HepG2 (cell line): ENCODE data around the gene PODXL. TPM values are rescaled to one million over a fixed set of nuclear protein-coding genes. Genes with fewer than 3 reads are reported as not detected.
A peak's percentile ranks its signal among the peaks of the same experiment; 100 is the strongest.

Experiments used
- ATAC-seq: fragments of 200-7000 bp; cut with Tn5 transposase; 3 replicates; pipeline ENCODE4 v1.9.1; 2020; ENCODE audit warnings: mild to moderate bottlenecking, moderate library complexity
- BruUV-seq: library from RNA; stranded (reverse); fragments of 400-500 nt; replicated peaks from 2 replicates; lab custom pipeline; 2021; lab: Mats Ljungman, UMichigan
- CTCF ChIA-PET: fragments of 300-600 bp; formaldehyde crosslinking; extraction: SDS; loops from one replicate; lab custom pipeline; 2021; ENCODE audit warnings: low total read pairs, inconsistent platforms, low intra/inter-chr PET ratio; lab: Yijun Ruan, JAX
- POLR2A ChIA-PET: fragments of 350-600 bp; sonication (Branson Sonifier 250); formaldehyde crosslinking; loops from one replicate; lab custom pipeline; 2020; ENCODE audit warnings: antibody characterized with exemption, inconsistent platforms; lab: Yijun Ruan, JAX
- DNase-seq: peaks from one replicate; pipeline ENCODE4 v3.0.0-alpha.2; 2015; ENCODE audit warnings: low spot score
- FAIRE-seq: peaks from 3 replicates; lab custom pipeline; 2011; peaks lifted over from hg19 to GRCh38; lab: Jason Lieb, UNC
- H2AFZ ChIP-seq: one replicate; pipeline ENCODE4 v1.6.1; 2011; ENCODE audit warnings: low read length, inconsistent platforms
- H3K27ac ChIP-seq: fragments of 300-600 bp; 3 replicates; pipeline ENCODE4 v1.8.0; 2011; ENCODE audit warnings: mixed run types, mild to moderate bottlenecking, mixed read lengths, low read length, inconsistent platforms; ENCODE audit not compliant: insufficient read depth; ENCODE audit errors: extremely low read length
- H3K27me3 ChIP-seq, 2 experiments: fragments of 200-600 bp in 1 of 2; 2 replicates in 1 of 2; 3 replicates in 1 of 2; pipeline versions ENCODE4 v1.6.0 to v1.8.0; 2011; ENCODE audit warnings: low read length in 2 of 2, mild to moderate bottlenecking in 2 of 2, moderate library complexity in 2 of 2, inconsistent platforms in 1 of 2; ENCODE audit not compliant: insufficient read depth in 2 of 2, control insufficient read depth in 1 of 2
- H3K36me3 ChIP-seq, 2 experiments: fragments of 200-600 bp in 1 of 2; replicated peaks in 1 of 2; 2 replicates in 1 of 2; 3 replicates in 1 of 2; pipeline versions ENCODE4 v1.5.1 to v1.8.0; 2011; ENCODE audit warnings: low read length in 2 of 2, inconsistent platforms in 1 of 2; ENCODE audit not compliant: insufficient read depth in 2 of 2, control insufficient read depth in 1 of 2
- H3K4me1 ChIP-seq: 2 replicates; pipeline ENCODE4 v1.5.1; 2012; ENCODE audit warnings: low read length, inconsistent platforms; ENCODE audit not compliant: insufficient read depth
- H3K4me2 ChIP-seq: 2 replicates; pipeline ENCODE4 v1.6.0; 2011; ENCODE audit warnings: low read depth, low read length, inconsistent platforms
- H3K4me3 ChIP-seq, 3 experiments: fragments of 200-600 bp in 1 of 3; sonication (generic), shearing (Covaris generic) in 1 of 3; replicated peaks in 1 of 3; 2 replicates each; pipeline ENCODE4 v1.5.1; 2011 to 2016; ENCODE audit warnings: low read length in 3 of 3, inconsistent platforms in 2 of 3, low read depth in 2 of 3, mild to moderate bottlenecking in 2 of 3, control low read depth in 1 of 3, mixed read lengths in 1 of 3; ENCODE audit not compliant: insufficient read depth in 1 of 3
- H3K79me2 ChIP-seq: one replicate; pipeline ENCODE4 v1.6.1; 2011; ENCODE audit warnings: low read length, inconsistent platforms; ENCODE audit not compliant: insufficient read depth
- H3K9ac ChIP-seq: 2 replicates; pipeline ENCODE4 v1.6.0; 2011; ENCODE audit warnings: mild to moderate bottlenecking, low read depth, low read length, inconsistent platforms; ENCODE audit not compliant: insufficient read depth
- H3K9me3 ChIP-seq: 2 replicates; pipeline ENCODE4 v1.5.1; 2012; ENCODE audit warnings: mild to moderate bottlenecking, low read length
- H4K20me1 ChIP-seq: 2 replicates; pipeline ENCODE4 v1.6.0; 2011; ENCODE audit warnings: inconsistent platforms, mild to moderate bottlenecking, low read length, moderate library complexity; ENCODE audit not compliant: insufficient read depth
- MTA1 ChIP-seq: sonication (generic); formaldehyde crosslinking; IDR thresholded peaks from 2 replicates; pipeline ENCODE4 v1.4.0; 2020; ENCODE audit warnings: missing genetic modification reagents, mild to moderate bottlenecking, borderline replicate concordance
- REST ChIP-seq, 2 experiments: IDR thresholded peaks; 2 replicates each; pipeline ENCODE4 v1.6.1; 2011 to 2012; ENCODE audit warnings: low read length in 2 of 2, borderline replicate concordance in 1 of 2, low read depth in 1 of 2, mild to moderate bottlenecking in 1 of 2, moderate library complexity in 1 of 2
- SNRNP70 ChIP-seq: fragments of 200-400 bp; formaldehyde crosslinking; IDR thresholded peaks from 2 replicates; pipeline ENCODE4 v1.6.1; 2017; ENCODE audit warnings: mild to moderate bottlenecking, low read depth, low read length, moderate library complexity
- ZBTB39 ChIP-seq: sonication (generic); formaldehyde crosslinking; IDR thresholded peaks from 2 replicates; pipeline ENCODE4 v1.5.0; 2020; ENCODE audit warnings: missing genetic modification reagents
- ZNF615 ChIP-seq: sonication (generic); formaldehyde crosslinking; IDR thresholded peaks from 2 replicates; pipeline ENCODE4 v1.5.0; 2020; ENCODE audit warnings: mild to moderate bottlenecking, missing genetic modification reagents, borderline replicate concordance
- WGBS: methylation state at CpG from one replicate; pipeline ENCODE4 v1.1.6; 2017; ENCODE audit warnings: low lambda C conversion rate; 5-methylcytosine and 5-hydroxymethylcytosine counted together
- in situ Hi-C: cut with HindIII; loops from 2 replicates; pipeline ENCODE4 v1.10.0; 2017; ENCODE audit warnings: low pct_unique_long_range_greater_than_20kb; ENCODE audit not compliant: extremely low pct_ligation_motif_present
- intact Hi-C: fragments of 100-400 bp; cut with micrococcal nuclease; formaldehyde crosslinking; loops from one replicate; pipeline ENCODE4 v1.10.0; 2022; ENCODE audit not compliant: unreplicated experiment
- polyA plus RNA-seq, 8 experiments: library from polyadenylated mRNA; depleted of rRNA in 3 of 8; stranded (reverse) in 7 of 8; unstranded in 1 of 8; fragments of >200 nt; fragmentation: Illumina TruSeq in 4 of 8; extraction: Trizol in 4 of 8; gene quantifications; 2 replicates each; pipeline versions ENCODE4 v1.2.1 to v1.2.3, GENCODE V29; 2011 to 2016; ENCODE audit warnings: low read depth in 4 of 8, missing spikeins in 1 of 8, mixed read lengths in 1 of 8; ENCODE audit not compliant: insufficient read depth in 1 of 8
- total RNA-seq, 5 experiments: library from RNA; depleted of rRNA; stranded (reverse); fragments of >200 nt; fragmentation: Illumina TruSeq; extraction: Trizol; gene quantifications; 2 replicates each; pipeline ENCODE4 v1.2.3, GENCODE V29; 2016; ENCODE audit warnings: low read depth in 1 of 5

The PODXL gene
- total and polyA plus RNA-seq, 2 of the 13 experiments (the other 11 are each of a cell fraction or from before 2014, with no cell fraction given): 0.22 to 0.54 TPM

- ATAC-seq (no peak), DNase-seq (no peak), FAIRE-seq (no peak)
- H2AFZ ChIP-seq: no peak overlapping the region
- CTCF ChIA-PET: no interaction called here
- H3K4me1 ChIP-seq: no peaks in the 10 kb centered on the region
- no peak overlapping the region for H3K27ac ChIP-seq
- no TSS peak for BruUV-seq
- H3K27me3 ChIP-seq: peaks cover 2 to 15% of the 10 kb centered on the region in 2 experiments; a peak in 2 of 5 replicates
- no peak overlapping the region for H3K4me2 ChIP-seq
- TF ChIP-seq REST (IDR thresholded peaks at IDR 0.05; ENCODE audit: borderline replicate concordance in 1 of 2, low read depth in 1 of 2, low read length in 2 of 2) (peak; percentile 26 to 81; a peak in 3 of 4 replicates), ZBTB39 (CRISPR knock-in tag) (no peak), MTA1 (CRISPR knock-in tag) (no peak), ZNF615 (no peak), SNRNP70 (no peak)
- intact Hi-C loops (no loop called here), in situ Hi-C loops (no loop called here)
- WGBS: 20% methylated on average over 10 of the region's 10 CpGs
- POLR2A ChIA-PET: no interaction called here
- H3K79me2 ChIP-seq: no peaks in the 10 kb centered on the region
- H3K9me3 ChIP-seq: no peaks in the 10 kb centered on the region
- H4K20me1 ChIP-seq: no peaks in the 10 kb centered on the region
- no peaks in the 10 kb centered on the region for H3K36me3 ChIP-seq
- no peak overlapping the region for H3K4me3 ChIP-seq
- H3K9ac ChIP-seq: no peak overlapping the region
Measured at GRCh38 chr7:131591687-131592319, 35.4 kb upstream of the PODXL start.
